ENCODE data around the gene PLEKHN1.
A peak's percentile ranks its signal among the peaks of the same experiment; 100 is the strongest.
"Not testable (repeated sequence)": the region's sequence is repeated elsewhere in the genome, so short reads cannot be mapped to it uniquely, and the experiment has no call there.

The PLEKHN1 gene

GRCh38 chr1:943545-944340 lies 22.5 kb upstream of the PLEKHN1 start:
- no peak for DNase-seq (ENCODE audit: low spot score)

GRCh38 chr1:944341-945325 lies 21.6 kb upstream of the PLEKHN1 start:
- no peak for DNase-seq (ENCODE audit: low spot score)

GRCh38 chr1:945688-946556 lies 20.4 kb upstream of the PLEKHN1 start:
- no peak for DNase-seq (ENCODE audit: low spot score)

- DNase-seq (ENCODE audit: low spot score), result not testable (repeated sequence)
Measured at GRCh38 chr1:946811-947210, 19.5 kb upstream of the PLEKHN1 start.

GRCh38 chr1:947958-948357 lies 18.3 kb upstream of the PLEKHN1 start:
- no peak for DNase-seq (ENCODE audit: low spot score)

GRCh38 chr1:950268-950667 lies 16.0 kb upstream of the PLEKHN1 start:
- no peak for DNase-seq (ENCODE audit: low spot score)

GRCh38 chr1:950881-951280 lies 15.4 kb upstream of the PLEKHN1 start:
- no peak for DNase-seq (ENCODE audit: low spot score)

GRCh38 chr1:951364-951763 lies 14.9 kb upstream of the PLEKHN1 start:
- DNase-seq (ENCODE audit: low spot score), result no peak

- DNase-seq (ENCODE audit: low spot score), result no peak
Measured at GRCh38 chr1:952201-952600, 14.1 kb upstream of the PLEKHN1 start.

- no peak for DNase-seq (ENCODE audit: low spot score)
Measured at GRCh38 chr1:952603-953002, 13.7 kb upstream of the PLEKHN1 start.

- no peak for DNase-seq (ENCODE audit: low spot score)
Measured at GRCh38 chr1:953524-954320, 12.6 kb upstream of the PLEKHN1 start.

- DNase-seq (ENCODE audit: low spot score), result no peak
Measured at GRCh38 chr1:954927-955326, 11.4 kb upstream of the PLEKHN1 start.

- no peak for DNase-seq (ENCODE audit: low spot score)
Measured at GRCh38 chr1:955474-955873, 10.8 kb upstream of the PLEKHN1 start.

GRCh38 chr1:956636-957035 lies 9.6 kb upstream of the PLEKHN1 start:
- no peak for DNase-seq (ENCODE audit: low spot score)

GRCh38 chr1:958823-959730 lies 7.2 kb upstream of the PLEKHN1 start, which contains the start of gene NOC2L:
NOC2L (minus strand) TSS chr1:959256; CDS start chr1:959240, 16 bp downstream.
- DNase-seq (ENCODE audit: low spot score), result peak; percentile 90

GRCh38 chr1:959731-960362 lies 6.4 kb upstream of the PLEKHN1 start:
- no peak for DNase-seq (ENCODE audit: low spot score)

- DNase-seq (ENCODE audit: low spot score), result peak; percentile 71
Measured at GRCh38 chr1:960363-961131, 5.7 kb upstream of the PLEKHN1 start, which contains the start of gene KLHL17. KLHL17 (plus strand) TSS chr1:960584; CDS start chr1:960694, 110 bp downstream.

GRCh38 chr1:961132-961669 lies 5.1 kb upstream of the PLEKHN1 start:
- no peak for DNase-seq (ENCODE audit: low spot score)

Data from Ammon's horn (tissue), 1 donor.